ENCODE results near the gene SEPTIN3. TPM values are rescaled to one million over a fixed set of nuclear protein-coding genes. Genes with fewer than 3 reads are reported as not detected.
A peak's percentile ranks its signal among the peaks of the same experiment; 100 is the strongest.

The SEPTIN3 gene
- under 0.01 TPM in 2 replicates for total RNA-seq

GRCh38 chr22:41969110-41969646 is at the start of gene SEPTIN3:
Gene SEPTIN3, plus strand, starts transcription at chr22:41969443. Its CDS starts 2,050 bp downstream, at chr22:41971493.
- H3K4me3 ChIP-seq (ENCODE audit: low read depth, low read length): no peak within 1 kb of the TSS
- no peak for DNase-seq (ENCODE audit: low read depth)
- TF ChIP-seq, protein P1, sequence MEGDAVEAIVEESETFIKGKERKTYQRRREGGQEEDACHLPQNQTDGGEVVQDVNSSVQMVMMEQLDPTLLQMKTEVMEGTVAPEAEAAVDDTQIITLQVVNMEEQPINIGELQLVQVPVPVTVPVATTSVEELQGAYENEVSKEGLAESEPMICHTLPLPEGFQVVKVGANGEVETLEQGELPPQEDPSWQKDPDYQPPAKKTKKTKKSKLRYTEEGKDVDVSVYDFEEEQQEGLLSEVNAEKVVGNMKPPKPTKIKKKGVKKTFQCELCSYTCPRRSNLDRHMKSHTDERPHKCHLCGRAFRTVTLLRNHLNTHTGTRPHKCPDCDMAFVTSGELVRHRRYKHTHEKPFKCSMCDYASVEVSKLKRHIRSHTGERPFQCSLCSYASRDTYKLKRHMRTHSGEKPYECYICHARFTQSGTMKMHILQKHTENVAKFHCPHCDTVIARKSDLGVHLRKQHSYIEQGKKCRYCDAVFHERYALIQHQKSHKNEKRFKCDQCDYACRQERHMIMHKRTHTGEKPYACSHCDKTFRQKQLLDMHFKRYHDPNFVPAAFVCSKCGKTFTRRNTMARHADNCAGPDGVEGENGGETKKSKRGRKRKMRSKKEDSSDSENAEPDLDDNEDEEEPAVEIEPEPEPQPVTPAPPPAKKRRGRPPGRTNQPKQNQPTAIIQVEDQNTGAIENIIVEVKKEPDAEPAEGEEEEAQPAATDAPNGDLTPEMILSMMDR (IDR thresholded peaks at IDR 0.05; ENCODE audit: insufficient read depth, low read depth, low read length): no peak

DNA sequence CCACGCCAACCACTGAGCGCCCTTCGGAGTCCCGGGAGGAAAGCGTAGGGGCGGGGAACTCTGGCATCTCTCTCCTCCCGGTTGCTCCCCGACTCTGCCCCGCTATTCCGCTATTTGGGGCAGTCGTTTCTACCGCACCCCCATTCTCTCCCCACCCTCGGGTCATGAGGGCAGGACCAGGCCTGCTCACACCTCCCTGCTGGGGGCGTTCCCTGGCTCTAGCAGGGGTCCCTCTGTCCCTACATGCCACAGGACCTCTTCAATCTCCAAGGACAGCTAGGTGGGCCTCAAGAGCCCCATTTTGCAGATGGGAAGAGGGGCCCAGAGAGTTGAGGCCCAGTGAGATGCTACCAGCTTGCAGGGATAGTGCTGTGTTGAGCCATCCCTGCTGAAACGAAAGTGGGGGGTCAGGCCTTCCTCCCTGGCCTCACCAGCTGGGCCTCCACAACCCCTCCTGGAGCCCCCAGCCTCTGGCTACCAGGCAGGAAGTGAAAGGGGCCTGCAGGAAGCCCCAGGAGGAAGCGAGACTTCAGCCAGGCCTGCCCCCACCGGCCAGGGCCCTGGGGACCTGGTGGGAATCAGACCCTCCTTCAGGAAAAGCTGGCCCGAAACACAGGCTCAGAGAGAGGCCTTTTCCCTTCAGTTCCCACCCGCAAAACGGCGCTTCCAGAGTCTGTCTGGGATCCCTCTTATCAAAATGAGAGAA is 48.8 kb upstream of the SEPTIN3 start:
- no peak overlapping the region for H3K4me3 ChIP-seq (ENCODE audit: low read depth, low read length)
- no peak for DNase-seq (ENCODE audit: low read depth)
- TF ChIP-seq, protein P1 (IDR thresholded peaks at IDR 0.05; ENCODE audit: insufficient read depth, low read depth, low read length): no peak

DNA sequence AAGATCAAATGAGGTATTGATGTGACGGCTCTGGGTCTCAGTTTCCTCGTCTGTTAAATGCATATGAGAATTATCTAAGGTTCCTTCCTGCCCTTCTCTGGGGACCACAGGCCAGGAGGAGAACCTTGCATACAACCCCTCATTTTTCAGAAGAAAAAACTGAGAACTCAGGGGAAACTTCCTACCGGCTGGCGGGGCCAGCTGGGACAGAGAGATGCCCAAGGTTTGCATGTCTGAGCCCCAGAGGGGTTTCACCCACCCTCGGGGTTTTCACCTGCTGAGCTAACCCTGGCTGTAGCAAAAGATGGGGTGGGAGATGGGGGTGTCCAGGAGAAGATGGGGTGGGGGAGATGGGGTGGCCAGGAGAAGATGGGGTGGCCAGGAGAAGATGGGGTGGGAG is 46.9 kb upstream of the SEPTIN3 start:
- TF ChIP-seq, protein P1 (IDR thresholded peaks at IDR 0.05; ENCODE audit: insufficient read depth, low read depth, low read length): no peak
- H3K4me3 ChIP-seq (ENCODE audit: low read depth, low read length): no peak overlapping the region
- DNase-seq (ENCODE audit: low read depth): no peak

DNA sequence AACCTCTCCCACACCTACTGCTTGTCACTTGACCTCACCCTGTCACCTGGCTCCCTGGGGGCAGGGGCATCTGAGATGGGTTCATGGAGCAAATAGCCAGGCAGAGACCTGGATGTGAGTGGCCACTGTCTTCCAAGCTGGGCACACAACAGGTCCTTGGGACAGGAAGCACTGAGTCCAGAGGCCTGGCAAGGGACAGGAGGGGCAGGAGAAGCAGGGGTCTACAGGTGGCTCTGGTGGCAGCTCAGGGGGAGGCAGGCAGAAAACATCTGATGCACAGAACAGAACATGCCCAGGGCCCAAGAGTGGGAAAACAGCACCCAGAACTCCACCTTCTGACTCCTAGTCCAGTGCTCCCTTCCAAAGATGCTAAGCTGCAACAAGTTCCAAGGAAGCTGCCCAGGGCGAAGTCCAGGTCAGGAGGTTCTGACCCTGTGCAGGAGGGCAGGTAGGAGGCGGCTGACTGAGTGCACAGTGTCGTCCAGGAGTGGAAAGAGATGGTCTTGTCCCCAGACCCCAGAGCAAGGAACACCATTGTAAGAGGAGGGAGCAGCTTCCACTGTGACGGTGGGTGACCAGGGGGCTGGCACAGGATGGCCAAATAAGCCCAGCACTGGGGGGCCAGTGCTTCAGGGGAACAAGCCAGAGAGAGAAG is 46.2 kb upstream of the SEPTIN3 start:
- DNase-seq (ENCODE audit: low read depth): no peak
- no peak overlapping the region for H3K4me3 ChIP-seq (ENCODE audit: low read depth, low read length)
- TF ChIP-seq, protein P1 (IDR thresholded peaks at IDR 0.05; ENCODE audit: insufficient read depth, low read depth, low read length): no peak

GRCh38 chr22:41923595-41924276 is 45.5 kb upstream of the SEPTIN3 start:
- no peak for DNase-seq (ENCODE audit: low read depth)
- TF ChIP-seq, protein P1 (IDR thresholded peaks at IDR 0.05; ENCODE audit: insufficient read depth, low read depth, low read length): no peak
- H3K4me3 ChIP-seq (ENCODE audit: low read depth, low read length): no peak overlapping the region

DNA sequence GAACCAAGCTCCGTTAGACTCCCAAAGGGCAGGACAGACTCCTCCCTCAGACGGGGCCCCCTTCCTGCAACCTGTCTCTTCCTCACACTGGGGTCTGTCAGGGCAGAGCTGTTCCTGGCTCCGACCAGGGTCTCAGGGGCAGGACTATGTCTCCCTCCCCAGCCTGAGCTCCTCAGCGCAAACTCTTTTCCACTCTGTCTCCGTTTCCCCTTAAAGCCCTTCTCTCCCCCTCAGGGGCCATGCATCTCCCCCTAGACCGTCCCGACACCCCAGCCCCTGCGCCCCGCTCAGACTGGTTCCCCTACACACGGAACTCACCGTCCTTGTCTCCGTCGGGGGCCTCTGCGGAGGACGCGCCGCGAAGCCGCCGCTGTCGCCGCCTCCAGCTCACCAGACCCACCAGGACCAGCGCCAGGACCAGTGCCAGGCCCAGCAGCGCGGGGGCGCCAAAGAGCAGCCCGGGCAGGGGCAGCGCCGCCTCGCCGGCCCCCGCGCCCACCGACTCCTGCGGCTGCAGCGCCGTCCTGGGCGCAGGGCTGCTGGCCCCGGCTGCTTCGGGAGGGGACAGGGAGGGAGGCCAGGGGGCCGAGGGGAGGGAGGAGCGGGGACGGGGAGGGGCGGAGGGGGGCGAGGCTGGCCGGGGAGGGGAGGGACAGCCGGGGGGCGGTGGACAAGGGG is 43.3 kb upstream of the SEPTIN3 start:
- peak; percentile 55 for DNase-seq (ENCODE audit: low read depth)
- peak overlapping the region; percentile 40 for H3K4me3 ChIP-seq (ENCODE audit: low read depth, low read length)
- TF ChIP-seq, protein P1 (IDR thresholded peaks at IDR 0.05; ENCODE audit: insufficient read depth, low read depth, low read length): peak; percentile 62

Data from fibroblast of villous mesenchyme (primary cell).